ENCODE measurements around the gene KLHL25. TPM values are rescaled to one million over a fixed set of nuclear protein-coding genes. Genes with fewer than 3 reads are reported as not detected.

Gene KLHL25
- total RNA-seq, 1 donor from 2014 or later = 5.7 TPM

- intact Hi-C loops (cut with micrococcal nuclease) = no loop called here
Measured at GRCh38 chr15:85778107-85778776, 16.5 kb downstream of the KLHL25 start.

DNA sequence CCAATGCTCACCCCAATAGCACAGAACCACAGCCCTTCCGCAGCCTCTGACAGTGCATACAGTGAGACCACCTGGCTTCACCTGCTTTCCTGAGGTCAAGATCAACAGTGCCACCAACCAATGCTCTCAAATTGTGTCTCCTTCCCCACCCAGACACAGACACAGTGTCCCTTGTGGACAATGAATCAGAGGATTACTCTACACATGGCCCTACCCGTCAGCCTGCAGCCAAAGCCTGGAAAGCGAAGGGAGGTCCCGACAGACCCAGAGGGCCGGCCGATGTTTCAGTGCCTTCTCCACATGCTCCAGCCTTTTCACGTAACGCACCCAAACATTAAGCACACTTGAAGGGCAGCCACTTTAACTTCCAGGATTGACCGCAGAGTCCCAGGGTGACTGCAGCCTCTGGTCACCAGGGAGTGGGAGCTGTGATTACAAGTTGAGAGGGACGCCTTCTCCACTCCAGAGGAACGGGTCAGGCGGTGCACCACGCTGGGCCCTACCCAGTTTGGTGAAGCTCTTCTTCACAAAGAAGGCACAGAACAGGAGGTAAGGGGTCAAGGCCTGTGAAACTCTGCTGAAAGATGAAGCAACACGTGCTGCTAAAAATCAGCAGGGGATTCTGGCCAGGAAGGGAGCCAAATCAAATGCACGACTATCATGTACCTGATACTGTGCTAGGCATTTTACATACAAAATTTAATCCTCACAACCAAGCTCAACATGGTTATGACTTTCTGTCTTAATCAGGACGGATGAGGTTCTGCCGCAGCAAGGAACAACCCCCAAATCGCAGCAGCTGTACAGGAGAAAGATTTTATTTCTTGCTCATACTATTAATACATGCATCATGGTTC lies 17.2 kb downstream of the KLHL25 start:
- intact Hi-C loops (cut with micrococcal nuclease) = no loop called here

GRCh38 chr15:85773970-85774369 lies 20.8 kb downstream of the KLHL25 start:
- intact Hi-C loops (cut with micrococcal nuclease) = no loop called here

- intact Hi-C loops (cut with micrococcal nuclease) = no loop called here
Measured at GRCh38 chr15:85773249-85773648, 21.5 kb downstream of the KLHL25 start.

GRCh38 chr15:85772668-85773067 lies 22.1 kb downstream of the KLHL25 start:
- intact Hi-C loops (cut with micrococcal nuclease) = no loop called here

- intact Hi-C loops (cut with micrococcal nuclease) = no loop called here
Measured at GRCh38 chr15:85771781-85772445, 22.8 kb downstream of the KLHL25 start.

DNA sequence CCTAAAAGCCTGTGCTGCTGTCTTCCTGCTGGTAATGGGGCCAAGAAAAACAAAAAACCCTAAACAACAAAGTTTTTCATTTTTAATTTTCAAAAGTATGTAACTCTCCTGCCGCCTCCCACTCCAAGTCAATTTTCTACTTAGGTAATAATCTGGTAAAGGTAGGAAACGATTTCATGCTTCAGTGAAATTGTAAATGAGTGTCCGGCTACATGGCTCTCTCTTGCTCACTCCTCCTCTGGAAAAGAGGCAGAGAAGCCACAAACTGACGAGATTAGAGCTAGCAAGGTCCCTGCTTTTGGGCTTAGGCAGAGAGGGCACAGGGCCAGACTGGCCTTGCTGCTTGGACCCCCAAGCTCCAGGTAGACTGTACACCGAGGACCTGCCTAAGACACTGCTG lies 23.5 kb downstream of the KLHL25 start:
- intact Hi-C loops (cut with micrococcal nuclease) = no loop called here

GRCh38 chr15:85770096-85771041 lies 24.4 kb downstream of the KLHL25 start:
- intact Hi-C loops (cut with micrococcal nuclease) = no loop called here

- intact Hi-C loops (cut with micrococcal nuclease) = no loop called here
Measured at GRCh38 chr15:85769182-85769900, 25.4 kb downstream of the KLHL25 start.

DNA sequence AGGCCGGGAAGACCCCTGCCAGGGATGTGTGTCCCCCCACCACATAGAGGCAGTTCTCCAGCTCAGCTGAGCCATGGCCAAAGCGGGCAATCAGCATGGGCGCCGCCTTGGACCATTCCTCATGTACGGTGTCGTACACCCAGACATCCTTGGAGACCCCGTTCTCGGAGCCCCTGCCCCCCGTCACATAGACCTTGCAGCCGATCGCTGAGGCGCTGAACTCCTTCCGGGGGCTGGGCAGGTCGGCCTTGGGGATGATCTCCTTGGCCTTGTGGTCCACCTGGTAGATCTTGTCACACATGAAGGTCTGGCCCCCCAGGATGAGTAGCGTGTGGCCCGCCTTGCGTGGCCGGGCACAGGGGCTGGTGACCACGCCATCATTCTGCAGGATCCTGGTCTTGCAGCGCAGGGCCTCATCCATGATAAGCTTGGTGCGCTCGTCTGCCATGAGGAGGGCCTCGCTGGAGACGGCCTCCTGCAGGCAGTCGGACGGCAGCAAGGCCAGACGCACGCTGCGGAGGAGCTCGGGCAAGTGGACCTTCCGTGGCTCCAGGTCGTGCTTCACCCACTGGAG lies 26.0 kb downstream of the KLHL25 start:
- intact Hi-C loops (cut with micrococcal nuclease) = no loop called here

GRCh38 chr15:85767785-85768529 lies 26.8 kb downstream of the KLHL25 start:
- intact Hi-C loops (cut with micrococcal nuclease) = no loop called here

- intact Hi-C loops (cut with micrococcal nuclease) = no loop called here
Measured at GRCh38 chr15:85766001-85766831, 28.5 kb downstream of the KLHL25 start.

GRCh38 chr15:85764649-85765277 lies 30.0 kb downstream of the KLHL25 start:
- intact Hi-C loops (cut with micrococcal nuclease) = no loop called here

DNA sequence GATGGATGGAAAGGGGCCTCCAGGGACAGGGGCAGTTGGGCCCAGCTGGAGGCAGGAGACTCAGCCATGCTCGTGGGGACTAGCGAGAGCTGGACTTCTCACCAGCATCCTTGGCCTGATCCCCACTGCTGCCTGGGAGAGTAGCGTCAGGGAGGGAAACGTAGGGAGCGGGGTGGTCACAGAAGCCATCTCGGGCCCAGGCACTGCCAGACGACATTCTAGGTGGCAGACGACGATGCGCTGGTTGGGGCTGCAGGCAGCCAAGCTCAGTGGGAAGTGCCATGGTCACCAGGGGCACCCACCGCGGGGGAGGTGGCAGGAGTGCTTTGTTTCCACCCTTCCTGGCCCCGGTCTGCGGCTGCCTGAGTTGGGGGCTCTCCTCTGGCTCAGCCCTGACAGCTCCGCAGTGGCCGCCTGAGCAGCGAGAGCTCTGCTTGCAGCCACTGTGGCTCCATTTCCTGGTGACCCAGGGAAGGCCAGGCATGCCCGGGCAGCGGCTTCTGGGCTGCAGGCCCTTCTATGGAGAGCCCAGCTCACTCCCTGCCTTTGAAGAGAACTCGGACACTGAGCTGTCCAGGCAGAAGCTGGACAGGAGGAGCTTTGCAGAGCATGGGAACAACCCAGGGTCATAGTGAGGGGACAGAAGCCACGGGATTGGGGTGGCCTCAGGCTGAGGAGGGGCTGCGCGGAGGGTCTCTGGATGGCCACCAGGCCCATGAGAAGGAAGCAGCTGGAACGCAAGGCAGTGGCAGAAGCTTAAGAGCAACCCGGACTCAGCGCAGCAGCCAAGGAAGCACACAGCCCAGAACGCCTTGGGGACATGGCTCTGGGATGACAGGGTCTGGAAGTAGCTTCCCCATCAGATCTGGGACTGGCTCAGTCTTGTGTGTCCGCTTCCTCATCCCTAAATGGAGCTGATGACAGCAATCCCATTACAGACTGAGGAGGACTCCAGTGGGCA lies 30.8 kb downstream of the KLHL25 start:
- intact Hi-C loops (cut with micrococcal nuclease) = no loop called here

GRCh38 chr15:85763157-85763556 lies 31.6 kb downstream of the KLHL25 start:
- intact Hi-C loops (cut with micrococcal nuclease) = no loop called here

- intact Hi-C loops (cut with micrococcal nuclease) = no loop called here
Measured at GRCh38 chr15:85762756-85763127, 32.0 kb downstream of the KLHL25 start.
